CD4-positive, alpha-beta T cell treated with Interleukin-2 at 100 ng/mL for 4 hours (primary cell): ENCODE results near the gene PPP1R1B.

Experiments
- DNase-seq: peaks from one replicate; pipeline ENCODE4 v3.0.0-alpha.2; 2020; ENCODE audit warnings: low spot score

The PPP1R1B gene

DNA sequence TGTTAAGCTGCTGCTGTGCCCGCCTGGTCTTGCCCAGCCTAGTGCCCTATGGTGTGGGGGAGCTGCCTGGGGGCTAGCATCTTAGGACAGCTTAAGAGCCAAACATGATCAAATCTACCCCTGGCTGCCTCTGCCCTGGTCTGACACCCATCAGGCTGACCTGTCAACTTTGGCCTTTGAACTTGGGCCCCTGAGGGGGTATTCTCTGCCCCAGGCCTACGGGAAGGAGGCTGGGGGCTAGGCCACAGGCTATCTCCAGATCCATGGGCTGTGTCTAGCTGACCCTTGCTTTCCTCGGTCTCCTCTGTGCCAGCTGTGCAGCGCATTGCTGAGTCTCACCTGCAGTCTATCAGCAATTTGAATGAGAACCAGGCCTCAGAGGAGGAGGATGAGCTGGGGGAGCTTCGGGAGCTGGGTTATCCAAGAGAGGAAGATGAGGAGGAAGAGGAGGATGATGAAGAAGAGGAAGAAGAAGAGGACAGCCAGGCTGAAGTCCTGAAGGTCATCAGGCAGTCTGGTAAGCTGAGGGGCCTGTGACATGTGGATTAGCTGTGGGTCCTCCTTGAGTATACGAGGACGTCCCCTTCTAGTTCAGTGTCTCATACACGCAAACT lies 6.9 kb downstream of the PPP1R1B start:
- DNase-seq = no peak

DNA sequence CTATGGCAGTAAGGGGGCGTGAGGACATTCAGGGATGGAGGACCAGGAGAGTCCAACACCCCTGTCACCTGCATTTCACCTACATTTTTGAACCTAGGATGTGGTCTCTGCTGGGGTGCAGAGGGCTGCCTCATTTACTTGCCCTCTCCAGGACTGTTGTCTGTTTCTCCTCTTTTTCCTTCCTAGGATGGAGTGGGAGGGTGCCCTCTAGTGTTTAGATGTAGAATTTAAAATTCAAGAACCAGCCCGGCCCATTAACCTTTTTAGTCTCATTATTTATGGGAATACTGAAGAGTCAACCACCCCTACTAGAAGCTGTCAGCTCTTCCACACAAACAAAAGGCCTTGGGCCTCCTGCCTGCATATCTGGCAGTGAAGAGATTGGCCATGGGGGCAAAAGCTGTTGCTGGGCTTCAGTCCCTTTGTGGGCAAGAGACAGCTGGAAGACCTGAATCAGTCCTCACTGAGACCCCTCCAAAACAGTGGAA lies 7.7 kb downstream of the PPP1R1B start:
- peak; percentile 58 for DNase-seq

DNA sequence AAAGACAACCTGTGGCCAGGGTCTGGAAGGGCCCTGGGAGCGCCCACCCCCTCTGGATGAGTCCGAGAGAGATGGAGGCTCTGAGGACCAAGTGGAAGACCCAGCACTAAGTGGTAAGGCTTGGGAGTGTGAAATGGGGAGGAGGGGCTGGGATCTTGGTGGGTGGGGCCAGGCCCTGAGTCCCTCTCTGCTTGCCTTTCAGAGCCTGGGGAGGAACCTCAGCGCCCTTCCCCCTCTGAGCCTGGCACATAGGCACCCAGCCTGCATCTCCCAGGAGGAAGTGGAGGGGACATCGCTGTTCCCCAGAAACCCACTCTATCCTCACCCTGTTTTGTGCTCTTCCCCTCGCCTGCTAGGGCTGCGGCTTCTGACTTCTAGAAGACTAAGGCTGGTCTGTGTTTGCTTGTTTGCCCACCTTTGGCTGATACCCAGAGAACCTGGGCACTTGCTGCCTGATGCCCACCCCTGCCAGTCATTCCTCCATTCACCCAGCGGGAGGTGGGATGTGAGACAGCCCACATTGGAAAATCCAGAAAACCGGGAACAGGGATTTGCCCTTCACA lies 8.9 kb downstream of the PPP1R1B start:
- DNase-seq = no peak

DNA sequence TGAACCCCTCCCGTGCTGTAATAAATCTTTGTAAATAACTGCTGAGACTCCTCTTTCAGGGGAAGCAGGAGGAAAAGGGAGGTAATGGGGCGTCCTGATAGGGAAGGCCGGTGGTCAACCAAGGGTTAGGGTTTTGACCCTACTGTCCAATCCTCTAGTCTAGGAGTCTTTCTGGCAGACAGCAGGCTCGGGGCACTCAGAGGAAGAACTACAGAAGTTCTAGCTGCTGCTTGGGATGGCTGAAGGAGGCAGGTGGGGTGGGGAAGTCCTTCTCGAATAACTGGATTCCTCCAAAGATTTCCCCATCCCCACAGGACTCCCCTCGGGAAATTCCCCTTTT lies 9.8 kb downstream of the PPP1R1B start:
- no peak for DNase-seq

DNA sequence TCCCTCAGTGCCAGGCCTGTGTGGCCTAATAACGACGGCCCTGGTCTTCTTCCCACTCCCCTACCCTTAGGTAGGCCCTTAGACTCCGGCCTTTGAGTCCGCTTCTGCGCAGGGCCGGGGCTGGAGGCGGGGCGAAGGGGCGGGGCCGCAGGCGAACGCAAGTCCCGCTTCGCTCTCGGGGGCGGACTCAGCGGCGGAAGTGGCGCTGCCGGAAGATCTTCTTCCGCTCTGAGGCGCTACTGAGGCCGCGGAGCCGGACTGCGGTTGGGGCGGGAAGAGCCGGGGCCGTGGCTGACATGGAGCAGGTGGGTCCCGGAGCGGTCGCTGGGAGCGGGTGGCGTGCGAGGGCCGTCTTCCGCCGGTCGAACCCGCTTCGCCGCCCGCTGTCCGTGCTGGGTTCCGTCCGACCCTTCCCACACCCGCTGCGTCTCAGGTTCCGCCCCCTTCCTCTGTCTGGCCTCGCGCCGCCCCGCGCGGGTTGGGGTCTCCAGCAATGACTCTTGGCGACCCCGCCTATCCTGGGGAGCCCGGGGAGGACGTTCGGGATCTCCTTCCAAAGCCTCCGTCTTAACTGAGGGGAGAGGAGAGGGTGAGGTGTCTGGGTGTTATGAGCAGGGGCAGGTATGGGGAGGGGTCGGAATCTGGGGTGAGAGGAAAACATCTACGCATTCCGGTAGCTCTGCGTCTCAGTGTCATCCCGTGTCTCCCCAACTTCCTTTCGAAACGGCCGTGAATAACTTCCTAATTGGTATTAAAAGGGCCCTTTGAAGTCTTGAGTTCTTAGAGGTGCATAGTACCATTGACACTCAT lies 10.4 kb downstream of the PPP1R1B start, which contains the start of gene STARD3:
Gene STARD3 (plus strand): TSS at position 218 of the 810 bp plus-strand sequence. CDS start 16,388 bp downstream, outside the sequence.
- peak; percentile 89 for DNase-seq

DNA sequence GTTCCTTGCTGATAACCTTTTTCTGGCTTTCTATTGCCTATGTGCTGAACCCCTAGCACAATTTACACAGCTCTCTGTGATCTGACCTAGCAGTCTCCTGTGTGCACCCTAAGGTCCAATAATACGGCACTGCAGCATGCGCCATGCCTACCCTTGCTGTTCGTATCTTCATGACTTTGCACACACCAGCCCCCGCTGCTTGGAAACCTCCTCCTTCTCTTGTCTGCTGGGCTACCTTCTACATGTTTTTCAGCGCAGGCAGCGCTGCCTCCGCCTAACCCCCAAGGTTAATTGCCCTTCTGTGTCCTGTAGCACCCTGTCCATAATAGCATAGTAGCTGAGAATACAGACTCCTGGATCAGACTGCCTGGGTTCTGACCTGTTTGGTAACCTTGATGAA lies 11.6 kb downstream of the PPP1R1B start:
- no peak for DNase-seq

DNA sequence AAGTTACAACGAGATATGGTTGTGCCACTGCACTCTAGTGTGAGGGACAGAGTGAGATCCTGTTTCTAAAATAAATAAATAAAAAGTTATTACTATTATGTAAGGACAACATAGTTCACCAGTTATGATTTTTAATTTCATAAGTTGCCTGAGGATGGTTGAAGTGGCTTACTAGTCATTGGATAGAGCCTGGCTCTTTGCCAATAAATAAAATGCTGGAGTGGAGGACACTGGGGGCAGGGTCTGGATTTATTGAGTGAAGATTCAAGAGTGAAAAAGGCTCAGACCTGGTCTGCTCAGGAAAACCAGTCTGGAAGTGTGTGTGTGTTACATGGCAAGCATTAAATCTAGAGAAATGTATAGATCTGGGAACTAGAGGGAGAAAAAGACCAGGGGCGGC lies 12.3 kb downstream of the PPP1R1B start:
- no peak for DNase-seq

DNA sequence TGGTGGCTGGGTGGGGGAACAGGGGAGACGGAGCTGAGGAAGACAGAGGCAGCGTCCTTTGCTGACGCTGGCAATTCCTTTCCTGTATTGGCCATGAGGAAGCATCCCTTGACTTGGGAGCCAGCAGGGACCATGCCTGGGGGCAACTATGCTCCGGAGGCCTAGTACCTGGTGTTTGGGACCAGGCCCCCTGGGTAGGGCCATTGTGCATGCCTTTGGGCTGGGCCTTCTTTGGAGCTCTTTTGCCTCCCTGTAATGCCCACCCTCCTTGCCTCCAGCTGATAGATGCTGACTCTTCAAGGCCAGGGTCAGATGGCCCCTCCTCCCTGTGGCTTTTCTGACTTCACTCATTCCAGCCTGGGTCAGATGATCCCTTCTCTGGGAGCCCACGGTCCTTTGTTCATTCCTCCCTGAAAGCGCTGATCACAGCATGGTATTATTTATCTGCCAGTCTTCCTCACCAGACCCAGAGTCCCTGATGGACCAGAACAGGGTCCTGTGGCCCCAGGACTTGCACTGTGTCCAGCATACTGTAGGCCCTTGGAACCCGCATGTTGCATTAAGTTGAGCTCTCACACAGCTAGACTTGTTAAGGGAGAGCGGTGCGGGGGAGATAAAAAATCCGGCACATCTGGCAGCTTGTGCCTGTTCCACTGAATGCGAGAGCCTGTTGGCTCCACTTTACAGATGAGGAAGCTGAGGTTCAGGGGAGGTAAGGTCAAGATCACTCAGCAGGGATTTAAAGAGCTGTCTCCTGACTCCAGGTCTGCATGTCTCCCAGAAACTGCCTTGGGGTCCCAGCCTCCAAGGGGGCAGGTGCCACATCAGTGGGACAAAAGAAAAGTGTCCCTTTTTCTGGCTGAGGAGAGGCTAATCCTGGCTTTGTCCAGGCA lies 13.1 kb downstream of the PPP1R1B start:
- no peak for DNase-seq

DNA sequence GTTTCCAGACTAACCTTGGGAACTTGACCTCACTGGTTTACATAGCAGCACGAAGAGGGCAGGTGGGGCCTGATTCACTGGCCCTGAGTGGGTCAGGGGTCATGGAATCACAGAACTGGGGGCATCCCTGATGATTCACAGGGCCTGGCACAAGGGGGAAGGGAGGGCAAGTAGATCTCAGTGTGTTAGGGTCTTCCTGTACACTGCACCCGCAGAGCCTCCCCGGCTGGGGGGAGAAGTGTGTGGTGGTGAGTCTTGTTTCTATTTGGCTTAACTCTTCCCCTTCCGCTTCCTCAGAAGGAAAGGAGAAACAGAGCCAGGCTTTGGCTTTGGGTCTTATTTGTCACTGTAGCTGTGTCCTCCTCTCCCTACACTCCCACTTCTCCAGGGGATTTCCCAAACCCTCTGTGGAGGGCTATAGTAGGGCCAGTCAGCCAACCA lies 13.9 kb downstream of the PPP1R1B start:
- no peak for DNase-seq

DNA sequence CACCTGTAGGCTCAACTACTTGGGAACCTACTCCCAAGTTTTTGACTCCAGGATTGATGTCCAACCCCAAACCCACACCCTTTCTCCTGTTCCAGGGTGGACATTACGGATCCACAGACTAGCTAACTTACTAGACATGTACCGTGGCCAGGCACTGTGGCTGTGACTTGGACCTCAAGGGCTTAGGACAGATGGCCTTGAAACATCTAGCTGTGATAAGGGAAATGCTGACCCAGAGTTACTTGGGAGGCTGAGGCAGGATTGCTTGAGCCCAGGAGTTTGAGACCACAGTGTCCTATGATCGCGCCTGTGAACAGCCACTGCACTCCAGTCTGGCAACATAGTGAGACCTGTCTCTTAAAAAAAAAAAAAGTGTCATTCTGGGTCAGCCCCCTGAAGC lies 14.3 kb downstream of the PPP1R1B start:
- no peak for DNase-seq

DNA sequence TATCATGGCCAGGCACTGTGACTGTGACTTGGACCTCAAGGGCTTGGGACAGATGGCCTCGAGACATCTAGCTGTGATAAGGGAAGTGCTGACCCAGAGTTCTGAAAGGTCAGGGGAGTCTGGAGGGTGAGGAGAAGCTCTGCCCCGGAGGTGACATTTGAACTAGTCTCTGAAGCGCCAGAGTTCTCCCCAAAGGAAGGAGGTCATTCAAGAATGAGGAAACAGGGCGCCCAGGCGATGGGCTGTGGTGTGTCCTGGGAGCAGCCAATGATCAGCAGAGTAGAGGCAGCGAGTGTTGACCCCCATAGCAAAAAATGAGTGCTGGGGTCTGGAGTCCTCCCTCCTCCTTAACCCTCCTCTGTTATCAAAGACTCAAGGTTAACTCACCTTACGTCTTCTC lies 15.1 kb downstream of the PPP1R1B start:
- no peak for DNase-seq

DNA sequence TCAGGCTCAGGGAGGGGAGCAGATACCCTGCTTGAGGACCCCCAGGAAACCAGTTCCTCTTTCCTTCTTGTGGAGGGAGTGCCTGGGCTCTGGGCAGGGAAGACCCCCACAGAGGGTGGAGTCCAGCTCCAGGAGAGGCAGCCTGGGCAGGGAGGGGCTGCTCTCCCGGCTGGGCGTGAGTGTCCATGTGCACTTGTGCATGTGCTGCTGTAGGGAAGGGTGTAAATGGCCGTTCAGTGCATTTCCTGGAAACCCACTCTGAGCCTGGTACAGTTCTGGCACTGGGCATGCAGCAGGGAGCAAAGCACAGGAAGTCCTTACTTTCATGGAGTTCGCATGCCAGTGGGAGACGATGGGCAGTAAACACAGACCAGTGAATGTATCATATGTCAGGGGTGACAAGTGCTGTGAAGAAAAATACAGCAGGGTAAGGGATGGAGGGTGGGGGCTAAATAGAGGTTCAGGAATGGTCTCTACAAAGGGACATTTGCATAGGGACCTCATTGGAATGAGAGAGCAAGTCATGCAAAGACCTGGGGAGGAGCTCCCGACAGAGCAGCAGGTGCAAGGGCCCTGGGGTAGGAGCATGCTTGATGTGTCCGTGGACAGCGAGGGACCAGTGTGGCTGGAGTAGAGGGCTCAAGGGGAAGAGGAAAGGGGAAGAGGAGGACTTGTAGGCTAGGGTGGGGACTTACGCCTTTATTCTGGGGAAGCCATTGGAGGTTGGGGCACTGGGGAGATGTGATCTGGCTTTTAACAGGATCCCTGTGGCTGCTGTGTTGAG lies 15.7 kb downstream of the PPP1R1B start:
- DNase-seq = no peak

DNA sequence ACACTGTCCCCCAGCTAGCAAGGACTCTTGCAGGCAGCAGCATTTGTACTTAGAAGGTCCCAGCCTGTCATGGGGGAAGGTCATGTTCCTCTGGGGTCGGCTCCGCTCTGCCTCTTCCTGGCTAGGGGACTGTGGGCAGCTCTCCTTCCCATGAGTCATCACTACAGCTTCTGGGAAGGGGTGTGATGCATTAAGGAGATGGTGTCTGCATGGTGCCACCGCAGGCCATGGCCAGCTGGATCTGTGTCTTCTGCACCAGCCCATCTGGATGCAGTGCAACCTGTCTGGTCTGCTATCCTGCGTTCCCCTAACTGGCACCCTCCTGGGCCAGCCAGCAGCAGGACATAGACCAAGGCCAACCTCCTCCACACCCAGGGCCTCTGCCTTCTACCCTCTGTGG lies 16.5 kb downstream of the PPP1R1B start:
- no peak for DNase-seq

DNA sequence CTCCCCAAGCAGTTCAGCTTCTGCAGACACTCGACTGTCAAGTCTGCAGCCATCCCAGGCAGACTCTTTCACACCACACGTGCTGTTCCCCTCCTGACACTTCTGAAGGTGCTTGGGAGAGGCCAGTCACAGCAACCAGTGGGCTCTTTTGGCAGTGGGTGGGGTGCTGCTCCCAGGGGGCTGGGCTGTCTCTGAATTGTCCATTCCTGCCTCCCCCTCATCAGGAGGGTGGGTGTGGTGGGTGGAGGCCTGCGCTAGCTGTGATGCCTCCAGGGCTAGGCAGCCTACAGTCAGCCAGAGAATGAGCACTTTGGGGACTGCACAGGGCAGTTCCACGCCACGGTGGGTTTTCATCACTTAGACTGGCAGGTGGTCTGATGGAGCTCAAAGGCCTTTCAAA lies 20.5 kb downstream of the PPP1R1B start:
- DNase-seq = no peak

DNA sequence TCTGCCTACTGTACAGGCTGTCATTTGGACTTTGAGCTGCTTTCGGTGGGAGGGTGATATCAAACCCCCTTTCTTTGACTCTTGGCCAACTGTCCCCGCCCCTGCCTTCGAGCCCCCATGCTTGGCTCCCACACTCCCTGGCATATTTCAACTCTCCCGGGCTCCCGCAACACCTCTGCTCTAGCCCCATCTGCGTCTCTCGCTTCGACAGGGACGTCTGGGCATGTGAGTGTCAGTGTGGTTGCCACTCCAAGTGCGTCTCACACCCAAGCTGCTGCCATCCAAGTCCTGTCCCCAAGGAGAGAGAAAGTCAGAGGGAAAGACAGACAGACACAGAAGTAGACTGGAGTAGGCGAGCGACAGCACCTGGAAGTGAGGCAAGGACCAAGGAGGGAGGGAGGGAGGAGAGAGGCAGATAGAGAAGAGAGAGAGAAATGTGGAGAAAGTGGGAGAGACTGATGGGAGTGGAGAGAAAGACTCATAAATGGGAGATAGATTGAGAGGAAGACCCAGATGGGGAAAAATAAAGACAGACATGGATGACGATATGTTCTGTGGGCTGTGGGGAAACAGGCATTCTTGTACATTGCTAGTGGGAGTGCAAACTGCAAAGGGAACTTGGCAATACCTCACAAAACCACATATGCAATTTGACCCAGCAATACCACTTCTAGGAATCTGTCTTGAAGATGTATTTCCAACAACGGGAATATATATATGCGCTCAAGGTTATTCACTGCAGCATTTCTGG lies 22.0 kb downstream of the PPP1R1B start:
- no peak for DNase-seq

DNA sequence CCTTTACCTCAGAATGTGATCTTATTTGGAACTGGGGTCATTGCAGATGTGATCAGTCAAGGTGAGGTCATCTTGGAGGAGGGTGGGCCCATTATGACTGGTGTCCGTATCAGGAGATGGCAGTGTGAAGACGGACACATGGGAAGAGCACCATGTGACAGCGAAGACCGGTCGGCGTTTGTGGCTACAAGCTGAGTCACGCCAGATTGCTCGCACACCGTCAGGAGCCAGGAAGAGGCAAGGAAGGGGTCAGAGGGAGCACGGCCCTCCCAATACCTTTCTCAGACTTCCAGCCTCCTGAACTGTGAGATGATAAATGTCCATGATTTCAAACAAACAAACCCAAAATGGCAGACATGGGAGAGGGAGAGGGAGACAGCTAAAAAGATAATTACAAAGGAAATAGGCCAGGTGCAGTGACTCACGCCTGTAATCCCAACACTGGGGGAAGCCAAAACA lies 23.4 kb downstream of the PPP1R1B start:
- DNase-seq = no peak

DNA sequence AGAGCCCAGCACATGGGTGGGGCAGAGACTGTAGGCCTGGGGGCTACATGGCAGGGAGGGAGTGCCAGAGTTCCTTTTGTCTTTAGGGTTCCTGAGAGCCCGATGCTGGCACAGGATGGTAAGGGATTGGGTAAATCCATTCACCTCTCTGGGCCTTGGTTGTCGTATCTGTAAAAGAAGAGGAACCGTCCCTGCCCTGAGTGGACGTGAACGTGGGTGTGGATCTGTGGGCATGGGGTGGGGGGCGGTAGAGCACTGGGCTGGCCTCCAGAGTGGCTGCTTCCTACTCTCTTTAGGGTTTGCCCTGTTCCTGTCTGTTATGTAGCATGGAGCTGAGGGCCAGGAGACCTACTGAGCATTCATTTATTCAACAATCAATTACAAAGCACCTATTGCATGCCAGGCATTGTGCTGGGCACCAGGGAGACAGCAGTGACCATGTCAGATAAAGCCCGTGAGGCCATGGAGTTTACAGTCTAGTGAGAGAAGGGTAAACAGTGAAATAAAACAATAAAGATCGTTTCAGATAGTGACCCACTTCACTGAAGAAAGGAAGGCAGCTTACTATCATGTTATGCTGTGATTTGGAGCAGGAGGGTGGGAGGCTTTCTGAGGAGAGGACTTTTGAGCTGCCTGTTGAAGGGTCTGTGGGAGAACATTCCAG lies 25.3 kb downstream of the PPP1R1B start:
- no peak for DNase-seq

DNA sequence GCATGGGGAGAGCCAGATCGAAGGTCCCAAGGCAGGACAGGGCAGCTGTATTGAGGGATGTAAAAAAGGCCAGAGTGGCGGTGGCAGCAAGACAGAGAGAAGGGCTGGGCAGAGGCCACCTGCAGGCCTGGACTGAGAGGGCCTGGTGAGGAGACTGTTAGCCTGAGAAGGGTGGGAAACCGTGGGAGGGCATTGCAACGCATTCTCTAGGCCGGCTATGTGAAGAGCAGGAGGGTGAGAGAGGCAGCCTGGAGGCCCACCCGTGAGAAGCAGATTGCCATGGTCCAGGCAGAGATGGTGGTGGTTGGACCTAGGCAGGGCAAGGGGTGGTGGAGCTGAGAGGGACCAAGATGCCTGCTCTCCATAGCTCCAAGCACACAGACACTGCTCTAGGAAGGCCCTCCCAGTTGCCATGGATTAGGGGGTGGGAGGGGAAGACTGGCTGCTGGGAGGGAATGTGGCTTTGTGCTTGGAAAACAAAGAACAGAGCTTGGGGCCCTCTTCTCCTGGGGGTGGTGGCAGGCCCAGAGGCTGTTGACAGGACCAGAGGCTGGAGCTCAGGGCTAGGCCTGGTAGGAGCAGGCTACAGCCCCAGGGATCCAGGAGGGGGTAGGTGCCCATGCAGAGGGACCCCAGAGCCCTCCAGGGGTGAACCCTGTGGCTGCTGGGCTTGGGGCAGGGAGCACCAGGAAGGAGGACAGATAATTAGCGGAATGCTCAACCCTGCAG lies 26.0 kb downstream of the PPP1R1B start:
- DNase-seq = no peak

DNA sequence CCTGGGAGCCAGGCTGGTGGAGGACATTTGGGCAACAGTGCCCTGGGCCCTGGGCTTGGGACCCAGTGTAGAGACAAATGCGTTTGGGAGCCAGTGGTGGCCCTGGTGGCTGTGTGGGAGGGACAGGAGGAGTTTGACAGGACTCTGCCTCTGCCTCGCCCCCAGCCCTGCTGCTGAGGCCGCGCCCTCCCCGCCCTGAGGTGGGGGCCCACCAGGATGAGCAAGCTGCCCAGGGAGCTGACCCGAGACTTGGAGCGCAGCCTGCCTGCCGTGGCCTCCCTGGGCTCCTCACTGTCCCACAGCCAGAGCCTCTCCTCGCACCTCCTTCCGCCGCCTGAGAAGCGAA lies 26.5 kb downstream of the PPP1R1B start:
- no peak for DNase-seq
